Ectodermal cell (in vitro differentiated cells): Measurements from ENCODE around the gene ATP1A4.
"Not testable (repeated sequence)": the region's sequence is repeated elsewhere in the genome, so short reads cannot be mapped to it uniquely, and the experiment has no call there.

Experiments
- H3K27ac ChIP-seq: 2 replicates; pipeline ENCODE4 v1.7.0; 2013; ENCODE audit warnings: mild to moderate bottlenecking, low read depth, low read length; ENCODE audit not compliant: insufficient read depth, poor library complexity, severe bottlenecking
- H3K27me3 ChIP-seq: 2 replicates; pipeline ENCODE4 v1.7.0; 2013; ENCODE audit warnings: mild to moderate bottlenecking, low read length; ENCODE audit not compliant: insufficient read depth, control insufficient read depth, poor library complexity, severe bottlenecking
- H3K36me3 ChIP-seq: one replicate; pipeline ENCODE4 v1.7.0; 2013; ENCODE audit warnings: low read length; ENCODE audit not compliant: control insufficient read depth, insufficient read depth
- H3K4me1 ChIP-seq: one replicate; pipeline ENCODE4 v1.7.0; 2013; ENCODE audit warnings: low read length; ENCODE audit not compliant: control insufficient read depth, insufficient read depth
- H3K4me3 ChIP-seq: 2 replicates; pipeline ENCODE4 v1.7.0; 2013; ENCODE audit warnings: low read depth, low read length, control low read depth; ENCODE audit not compliant: insufficient read depth
- H3K9me3 ChIP-seq: 2 replicates; pipeline ENCODE4 v1.7.0; 2013; ENCODE audit warnings: mild to moderate bottlenecking, low read length, moderate library complexity; ENCODE audit not compliant: control insufficient read depth
- WGBS, 2 experiments: methylation state at CpG; one replicate each; pipeline ENCODE4 v1.1.7; 2013; ENCODE audit warnings: missing lambda C conversion rate in 2 of 2; 5-methylcytosine and 5-hydroxymethylcytosine counted together

Gene ATP1A4

DNA sequence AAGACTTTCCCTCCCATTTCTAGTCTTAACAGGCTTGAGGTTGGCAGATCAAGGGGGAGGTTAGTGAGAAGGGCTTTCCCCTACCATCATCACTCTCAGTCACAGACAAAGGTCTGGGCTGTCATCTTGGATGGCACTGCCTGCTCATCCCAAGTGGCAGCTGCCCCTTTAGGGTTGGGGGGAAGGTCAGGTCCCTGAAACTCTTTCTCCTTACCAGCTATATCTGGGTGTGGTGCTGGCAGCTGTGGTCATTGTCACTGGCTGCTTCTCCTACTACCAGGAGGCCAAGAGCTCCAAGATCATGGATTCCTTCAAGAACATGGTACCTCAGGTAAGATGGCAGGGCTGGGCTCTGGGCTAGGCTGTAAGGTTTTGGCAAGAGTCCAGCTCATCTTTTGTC lies 27.7 kb upstream of the ATP1A4 start:
- no peak overlapping the region for H3K4me3 ChIP-seq
- H3K9me3 ChIP-seq = no peaks in the 10 kb centered on the region
- H3K36me3 ChIP-seq = peaks cover 68% of the 10 kb centered on the region
- H3K4me1 ChIP-seq = peaks cover 6% of the 10 kb centered on the region
- H3K27ac ChIP-seq = no peak overlapping the region
- H3K27me3 ChIP-seq = no peaks in the 10 kb centered on the region

DNA sequence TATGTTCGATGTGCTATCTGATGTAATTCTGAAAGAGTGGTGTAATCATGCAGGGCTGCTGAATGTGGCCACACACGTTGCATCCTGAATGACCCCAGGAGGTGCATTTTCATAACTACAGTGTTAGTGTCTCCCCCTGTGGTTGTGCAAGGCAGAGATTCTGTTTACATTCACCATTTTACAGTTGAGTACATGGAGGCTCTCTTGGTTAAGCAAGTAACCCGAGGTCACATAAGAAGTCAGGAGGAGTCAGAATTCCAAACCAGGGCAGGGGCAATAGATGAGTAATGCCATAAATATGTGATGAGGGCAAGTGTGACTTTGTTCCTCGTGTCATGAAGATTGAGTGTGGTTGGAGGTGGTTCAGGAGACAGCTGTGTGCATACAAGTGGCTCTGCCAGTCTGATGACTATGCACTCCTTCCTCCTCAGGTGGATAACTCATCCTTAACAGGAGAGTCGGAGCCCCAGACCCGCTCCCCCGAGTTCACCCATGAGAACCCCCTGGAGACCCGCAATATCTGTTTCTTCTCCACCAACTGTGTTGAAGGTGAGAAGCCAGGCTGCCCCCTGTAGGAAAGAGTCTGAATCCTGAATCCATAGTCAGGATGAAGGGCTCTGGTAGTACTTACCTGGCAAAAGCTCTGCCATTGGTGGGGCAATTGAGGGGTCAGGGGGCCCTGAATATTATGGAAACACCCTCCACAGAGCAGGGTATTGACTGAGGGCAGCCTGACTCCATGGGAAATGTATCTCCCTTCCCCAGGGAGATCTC lies 26.5 kb upstream of the ATP1A4 start:
- 83 to 88% methylated on average over 8 of the region's 8 CpGs for WGBS, 2 experiments
- Histone ChIP-seq H3K27me3 (no peaks in the 10 kb centered on the region), H3K27ac (no peak overlapping the region), H3K4me3 (no peak overlapping the region), H3K36me3 (peaks cover 80% of the 10 kb centered on the region), H3K9me3 (no peaks in the 10 kb centered on the region), H3K4me1 (no peaks in the 10 kb centered on the region)

DNA sequence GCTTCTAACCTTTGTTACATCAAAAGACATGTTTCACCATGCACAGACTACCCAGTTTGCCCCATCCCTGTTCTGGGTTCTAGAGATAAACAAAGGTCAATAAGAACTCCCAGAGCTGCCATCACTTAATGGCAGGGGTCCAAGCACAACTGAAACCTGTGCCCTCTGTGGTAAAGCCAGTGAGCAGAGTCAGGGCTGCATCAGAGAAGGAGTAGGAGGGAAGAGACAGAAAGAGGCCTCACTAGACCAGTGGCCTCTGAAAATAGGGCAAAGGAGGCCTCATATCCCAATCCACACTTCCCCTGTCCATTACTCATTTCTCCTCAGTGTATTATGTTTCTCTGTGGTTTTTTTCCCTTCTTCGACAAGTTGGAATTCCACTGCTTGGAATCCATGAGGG lies 25.7 kb upstream of the ATP1A4 start:
- H3K27ac ChIP-seq = no peak overlapping the region
- peaks cover 85% of the 10 kb centered on the region for H3K36me3 ChIP-seq

DNA sequence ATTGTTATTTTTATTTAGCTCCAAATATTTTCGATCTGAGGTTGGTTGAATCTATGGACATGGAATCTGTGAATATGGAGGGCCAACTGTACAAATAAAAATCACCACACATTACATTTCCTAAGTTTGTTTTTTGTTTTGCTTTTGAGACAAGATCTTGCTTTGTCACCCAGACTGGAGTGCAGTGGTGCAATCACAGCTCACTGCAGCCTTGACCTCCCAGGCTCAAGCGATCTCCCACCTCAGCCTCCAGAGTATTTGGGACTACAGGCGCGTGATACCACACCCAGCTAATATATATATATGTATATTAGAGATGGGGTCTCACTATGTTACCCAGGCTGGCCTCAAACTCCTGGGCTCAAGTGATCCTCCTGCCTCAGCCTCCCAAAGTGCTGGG lies 25.1 kb upstream of the ATP1A4 start:
- peaks cover 86% of the 10 kb centered on the region for H3K36me3 ChIP-seq
- WGBS, 2 experiments = 83 to 89% methylated on average over 1 of the region's 4 CpGs
- H3K4me3 ChIP-seq, H3K9me3 ChIP-seq, H3K27me3 ChIP-seq, H3K27ac ChIP-seq, H3K4me1 ChIP-seq: not testable (repeated sequence)

More for the DNA sequence above, 25.7 kb upstream of the ATP1A4 start:
- no peaks in the 10 kb centered on the region for H3K4me1 ChIP-seq
- H3K4me3 ChIP-seq = no peak overlapping the region
- whole genome bisulfite sequencing, 2 experiments = 93 to 97% methylated on average over 1 of the region's 1 CpG
- no peaks in the 10 kb centered on the region for H3K27me3 ChIP-seq
- no peaks in the 10 kb centered on the region for H3K9me3 ChIP-seq

DNA sequence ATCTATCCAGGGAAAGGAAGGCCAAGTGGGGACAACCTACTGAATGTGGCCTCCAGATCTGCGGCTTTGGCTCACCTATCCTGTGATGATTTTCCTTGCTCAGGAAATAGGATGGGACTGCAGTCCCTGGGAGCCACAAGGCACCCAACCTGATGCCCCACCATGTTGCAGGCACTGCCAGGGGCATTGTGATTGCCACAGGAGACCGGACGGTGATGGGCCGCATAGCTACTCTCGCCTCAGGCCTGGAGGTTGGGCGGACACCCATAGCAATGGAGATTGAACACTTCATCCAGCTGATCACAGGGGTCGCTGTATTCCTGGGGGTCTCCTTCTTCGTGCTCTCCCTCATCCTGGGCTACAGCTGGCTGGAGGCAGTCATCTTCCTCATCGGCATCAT lies 24.0 kb upstream of the ATP1A4 start:
- Histone ChIP-seq H3K4me3 (no peak overlapping the region), H3K27me3 (no peaks in the 10 kb centered on the region), H3K9me3 (no peaks in the 10 kb centered on the region), H3K4me1 (no peaks in the 10 kb centered on the region), H3K27ac (no peak overlapping the region), H3K36me3 (peaks cover 86% of the 10 kb centered on the region)
- WGBS, 2 experiments = 95 to 96% methylated on average over 9 of the region's 9 CpGs

DNA sequence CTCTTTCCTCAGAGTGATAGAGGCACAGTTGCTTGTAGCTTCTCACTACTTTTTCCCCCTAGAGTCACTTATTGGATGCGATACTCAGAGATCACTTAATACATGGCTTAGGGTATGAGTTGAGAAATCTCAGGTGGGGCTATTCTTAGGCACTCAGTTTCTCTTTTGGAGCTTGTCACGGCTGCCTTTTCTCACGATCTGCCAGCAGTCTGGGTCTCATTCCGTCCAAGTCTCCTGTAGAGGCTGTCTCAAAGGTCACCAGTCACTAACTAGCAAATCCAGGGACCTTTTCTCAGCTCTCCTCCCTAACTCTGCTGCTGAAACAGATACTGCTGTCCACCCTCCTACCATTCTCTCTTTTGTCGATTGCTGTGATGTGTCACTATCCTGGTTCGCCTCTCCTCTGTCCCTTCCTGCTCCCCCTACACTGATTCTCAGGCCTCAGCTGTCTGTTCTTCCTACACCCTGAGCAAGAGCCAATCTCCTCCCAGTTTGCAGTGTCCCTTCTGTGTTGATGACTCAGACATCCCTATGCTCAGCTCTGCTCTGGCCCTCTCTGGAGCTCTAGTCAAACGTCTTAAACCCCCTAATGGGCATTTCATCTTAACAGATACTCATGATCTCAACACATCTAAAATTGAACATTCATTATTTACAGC lies 23.4 kb upstream of the ATP1A4 start:
- Histone ChIP-seq H3K4me3 (no peak overlapping the region), H3K4me1 (no peaks in the 10 kb centered on the region), H3K36me3 (peaks cover 86% of the 10 kb centered on the region), H3K27me3 (no peaks in the 10 kb centered on the region), H3K27ac (no peak overlapping the region), H3K9me3 (no peaks in the 10 kb centered on the region)
- 93% methylated on average over 7 of the region's 7 CpGs for WGBS, 2 experiments

DNA sequence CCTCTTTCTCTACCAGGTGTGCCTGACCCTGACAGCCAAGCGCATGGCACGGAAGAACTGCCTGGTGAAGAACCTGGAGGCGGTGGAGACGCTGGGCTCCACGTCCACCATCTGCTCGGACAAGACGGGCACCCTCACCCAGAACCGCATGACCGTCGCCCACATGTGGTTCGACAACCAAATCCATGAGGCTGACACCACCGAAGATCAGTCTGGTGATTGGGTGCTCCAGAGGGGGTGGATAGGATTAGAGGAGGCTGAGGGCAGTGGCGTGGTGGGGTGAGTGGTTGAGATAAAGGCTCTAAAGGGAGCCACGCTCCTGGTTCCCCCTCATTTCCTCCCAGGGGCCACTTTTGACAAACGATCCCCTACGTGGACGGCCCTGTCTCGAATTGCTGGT lies 22.8 kb upstream of the ATP1A4 start:
- no peaks in the 10 kb centered on the region for H3K4me1 ChIP-seq
- 94 to 95% methylated on average over 18 of the region's 18 CpGs for WGBS, 2 experiments
- H3K9me3 ChIP-seq = no peaks in the 10 kb centered on the region
- H3K4me3 ChIP-seq = no peak overlapping the region
- H3K27me3 ChIP-seq = no peaks in the 10 kb centered on the region
- no peak overlapping the region for H3K27ac ChIP-seq
- peaks cover 86% of the 10 kb centered on the region for H3K36me3 ChIP-seq

DNA sequence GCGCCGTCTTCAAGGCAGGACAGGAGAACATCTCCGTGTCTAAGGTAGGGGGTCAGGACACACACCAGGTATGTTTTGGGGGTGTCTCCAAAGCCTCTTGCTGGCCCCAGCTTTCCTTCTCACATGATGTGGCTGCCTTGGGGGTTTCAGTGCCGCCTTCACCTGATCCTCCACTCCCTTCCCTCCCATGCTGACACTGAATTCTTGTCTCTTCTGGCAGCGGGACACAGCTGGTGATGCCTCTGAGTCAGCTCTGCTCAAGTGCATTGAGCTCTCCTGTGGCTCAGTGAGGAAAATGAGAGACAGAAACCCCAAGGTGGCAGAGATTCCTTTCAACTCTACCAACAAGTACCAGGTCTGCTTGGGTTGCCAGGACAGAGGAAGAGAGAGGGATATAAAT lies 22.4 kb upstream of the ATP1A4 start:
- H3K4me1 ChIP-seq = no peaks in the 10 kb centered on the region
- H3K27ac ChIP-seq = no peak overlapping the region
- H3K4me3 ChIP-seq = no peak overlapping the region
- H3K27me3 ChIP-seq = no peaks in the 10 kb centered on the region
- H3K36me3 ChIP-seq = peaks cover 86% of the 10 kb centered on the region
- 93 to 97% methylated on average over 5 of the region's 5 CpGs for WGBS, 2 experiments
- H3K9me3 ChIP-seq = no peaks in the 10 kb centered on the region

DNA sequence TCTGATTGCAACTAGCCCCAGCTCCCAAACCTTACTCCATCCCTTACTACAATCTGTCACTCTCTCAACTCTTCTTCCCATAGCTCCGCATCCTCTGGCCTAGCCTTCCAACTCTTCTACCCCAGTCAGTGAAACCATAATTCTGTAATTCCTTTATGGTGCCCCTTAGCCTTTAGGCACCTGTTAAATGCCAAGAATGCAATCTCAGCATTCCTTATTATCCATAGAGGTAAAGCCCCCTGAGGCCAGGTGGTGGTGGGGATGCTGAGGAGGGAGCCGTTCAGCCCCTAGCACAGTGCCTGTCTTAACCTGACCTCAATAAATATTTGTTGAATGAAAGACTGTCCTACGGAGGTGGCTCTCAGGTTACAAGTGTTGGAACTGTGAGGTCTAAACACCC lies 21.8 kb upstream of the ATP1A4 start:
- no peaks in the 10 kb centered on the region for H3K27me3 ChIP-seq
- no peak overlapping the region for H3K4me3 ChIP-seq
- no peaks in the 10 kb centered on the region for H3K9me3 ChIP-seq
- H3K36me3 ChIP-seq = peaks cover 85% of the 10 kb centered on the region
- WGBS, 2 experiments = 82 to 98% methylated on average over 2 to 3 of the region's 3 CpGs
- H3K4me1 ChIP-seq = no peaks in the 10 kb centered on the region
- no peak overlapping the region for H3K27ac ChIP-seq

DNA sequence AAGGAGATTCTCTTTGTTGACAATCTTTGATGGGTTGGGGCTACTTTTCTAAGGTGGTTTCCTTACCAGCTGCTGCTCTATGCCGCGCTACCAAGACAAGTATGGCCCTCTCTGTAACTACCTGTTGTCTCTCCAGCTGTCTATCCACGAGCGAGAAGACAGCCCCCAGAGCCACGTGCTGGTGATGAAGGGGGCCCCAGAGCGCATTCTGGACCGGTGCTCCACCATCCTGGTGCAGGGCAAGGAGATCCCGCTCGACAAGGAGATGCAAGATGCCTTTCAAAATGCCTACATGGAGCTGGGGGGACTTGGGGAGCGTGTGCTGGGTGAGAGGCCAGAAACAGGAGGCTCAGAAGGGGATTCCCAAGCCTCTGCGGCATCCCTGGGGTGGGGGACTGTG lies 21.4 kb upstream of the ATP1A4 start:
- Histone ChIP-seq H3K27ac (no peak overlapping the region), H3K9me3 (no peaks in the 10 kb centered on the region), H3K36me3 (peaks cover 85% of the 10 kb centered on the region), H3K4me3 (no peak overlapping the region), H3K4me1 (no peaks in the 10 kb centered on the region), H3K27me3 (no peaks in the 10 kb centered on the region)
- WGBS, 2 experiments = 96 to 97% methylated on average over 11 of the region's 11 CpGs
